HepG2 (cell line): ENCODE results near the gene NEMF. TPM values are rescaled to one million over a fixed set of nuclear protein-coding genes. Genes with fewer than 3 reads are reported as not detected.

Experiments used
- ARID4A ChIP-seq: sonication (generic); formaldehyde crosslinking; IDR thresholded peaks from 2 replicates; pipeline ENCODE4 v1.5.0; 2020; ENCODE audit warnings: mild to moderate bottlenecking, missing genetic modification reagents, borderline replicate concordance
- ATF2 ChIP-seq: sonication (generic); formaldehyde crosslinking; IDR thresholded peaks from 2 replicates; pipeline ENCODE4 v1.4.0; 2020; ENCODE audit warnings: missing genetic modification reagents
- DBP ChIP-seq: sonication (generic); formaldehyde crosslinking; IDR thresholded peaks from 2 replicates; pipeline ENCODE4 v1.4.0; 2020; ENCODE audit warnings: missing genetic modification reagents; ENCODE audit errors: not compliant biosample characterization
- KAT8 ChIP-seq: IDR thresholded peaks from 2 replicates; pipeline ENCODE4 v1.6.1; 2016; ENCODE audit warnings: missing genetic modification reagents, missing compliant biosample characterization
- MIER2 ChIP-seq: IDR thresholded peaks from 2 replicates; pipeline ENCODE4 v1.6.1; 2016; ENCODE audit warnings: missing biosample characterization, missing genetic modification reagents
- PRDM15 ChIP-seq: sonication (generic); formaldehyde crosslinking; IDR thresholded peaks from 2 replicates; pipeline ENCODE4 v1.4.0; 2020; ENCODE audit warnings: missing genetic modification reagents
- RBFOX2 ChIP-seq: fragments of 200-400 bp; formaldehyde crosslinking; IDR thresholded peaks from 2 replicates; pipeline ENCODE4 v1.6.1; 2017; ENCODE audit warnings: low read depth, mild to moderate bottlenecking, low read length
- SALL1 ChIP-seq: sonication (generic); formaldehyde crosslinking; IDR thresholded peaks from 2 replicates; pipeline ENCODE4 v1.8.0; 2022; ENCODE audit warnings: mild to moderate bottlenecking, missing genetic modification reagents
- TAF1 ChIP-seq: sonication (generic); formaldehyde crosslinking; IDR thresholded peaks from 2 replicates; pipeline ENCODE4 v1.4.0; 2020; ENCODE audit warnings: missing genetic modification reagents
- TAF15 ChIP-seq: fragments of 200-400 bp; formaldehyde crosslinking; IDR thresholded peaks from one replicate; pipeline ENCODE4 v1.6.1; 2018; ENCODE audit warnings: mild to moderate bottlenecking, low read depth, low read length; ENCODE audit not compliant: poor library complexity, severe bottlenecking
- UBTF ChIP-seq: sonication (generic); formaldehyde crosslinking; IDR thresholded peaks from 2 replicates; pipeline ENCODE4 v1.4.0; 2020; ENCODE audit warnings: mild to moderate bottlenecking, missing genetic modification reagents
- ZNF740 ChIP-seq: sonication (generic); formaldehyde crosslinking; IDR thresholded peaks from 2 replicates; pipeline ENCODE4 v1.4.0; 2020; ENCODE audit warnings: missing genetic modification reagents
- ZNF772 ChIP-seq: sonication (generic); formaldehyde crosslinking; IDR thresholded peaks from 2 replicates; pipeline ENCODE4 v1.5.0; 2020; ENCODE audit warnings: mild to moderate bottlenecking, missing genetic modification reagents
- polyA plus RNA-seq, 8 experiments: library from polyadenylated mRNA; depleted of rRNA in 3 of 8; stranded (reverse) in 7 of 8; unstranded in 1 of 8; fragments of >200 nt; fragmentation: Illumina TruSeq in 4 of 8; extraction: Trizol in 4 of 8; gene quantifications; 2 replicates each; pipeline versions ENCODE4 v1.2.1 to v1.2.3, GENCODE V29; 2011 to 2016; ENCODE audit warnings: low read depth in 4 of 8, missing spikeins in 1 of 8, mixed read lengths in 1 of 8; ENCODE audit not compliant: insufficient read depth in 1 of 8
- total RNA-seq, 5 experiments: library from RNA; depleted of rRNA; stranded (reverse); fragments of >200 nt; fragmentation: Illumina TruSeq; extraction: Trizol; gene quantifications; 2 replicates each; pipeline ENCODE4 v1.2.3, GENCODE V29; 2016; ENCODE audit warnings: low read depth in 1 of 5

NEMF gene
- total and polyA plus RNA-seq, 2 of the 13 experiments (the other 11 are each of a cell fraction or from before 2014, with no cell fraction given), result 21.3 to 57.9 TPM

- TF ChIP-seq ZNF740 (CRISPR knock-in tag) (no peak), UBTF (CRISPR knock-in tag) (0 out of 2 replicates have a peak, but pooled peaks have one; percentile 30), MIER2 (0 out of 2 replicates have a peak, but pooled peaks have one; percentile 8), DBP (CRISPR knock-in tag) (peak; percentile 42), ARID4A (CRISPR knock-in tag) (peak; percentile 38; the same call in 1 of the 2 replicates), KAT8 (peak; percentile 51; the same call in 1 of the 2 replicates), TAF15 (no peak), RBFOX2 (peak; percentile 67), ATF2 (CRISPR knock-in tag) (no peak), PRDM15 (0 out of 2 replicates have a peak, but pooled peaks have one; percentile 16), ZNF772 (CRISPR knock-in tag) (peak; percentile 78; the same call in 1 of the 2 replicates), SALL1 (CRISPR knock-in tag) (peak; percentile 50), TAF1 (peak; percentile 44; the same call in 1 of the 2 replicates)
Measured at GRCh38 chr14:49867831-49868719, 15.5 kb upstream of the NEMF start (continued).
